Testis (tissue), 2 donors: ENCODE measurements around the gene MTAP.

Source experiments
- CTCF ChIP-seq, 3 experiments: fragments of 450-650 bp in 2 of 3; fragments of 200-600 bp in 1 of 3; sonication (generic) in 1 of 3; IDR thresholded peaks; one replicate each; pipeline ENCODE4 v1.5.1; 2016 to 2019; ENCODE audit warnings: antibody characterized with exemption in 3 of 3, mild to moderate bottlenecking in 2 of 3, moderate library complexity in 1 of 3
- POLR2A ChIP-seq: fragments of 450-650 bp; IDR thresholded peaks from one replicate; pipeline ENCODE4 v1.6.1; 2017; ENCODE audit warnings: antibody characterized with exemption, mild to moderate bottlenecking, moderate library complexity

GRCh38 chr9:21974722-21975409, 172.4 kb downstream of the MTAP start:
- TF ChIP-seq POLR2A (no peak), CTCF (IDR thresholded peaks at IDR 0.05) (no peak)
